Panc1 (cell line): Measurements from ENCODE around the gene CENPB. TPM values are rescaled to one million over a fixed set of nuclear protein-coding genes. Genes with fewer than 3 reads are reported as not detected.

Source experiments
- ATAC-seq: fragments of 200-7000 bp; cut with Tn5 transposase; 2 replicates; pipeline ENCODE4 v1.9.1; 2020; ENCODE audit warnings: mild to moderate bottlenecking, moderate library complexity
- BruUV-seq: library from RNA; stranded (reverse); fragments of 400-500 nt; replicated peaks from 2 replicates; lab custom pipeline; 2021; lab: Mats Ljungman, UMichigan
- CTCF ChIA-PET: fragments of 300-600 bp; sonication (Branson Sonifier 250); formaldehyde crosslinking; loops from one replicate; lab custom pipeline; 2022; ENCODE audit warnings: antibody characterized with exemption; lab: Charles Lee
- POLR2A ChIA-PET: fragments of 300-600 bp; sonication (Branson Sonifier 250); formaldehyde crosslinking; loops from one replicate; lab custom pipeline; 2022; ENCODE audit warnings: antibody characterized with exemption; lab: Charles Lee
- DNase-seq: peaks from one replicate; pipeline ENCODE4 v3.0.0-alpha.2; 2010; ENCODE audit warnings: low read depth, low spot score
- H3K27ac ChIP-seq: 2 replicates; pipeline ENCODE4 v1.5.1; 2011; ENCODE audit warnings: mild to moderate bottlenecking, low read length, inconsistent platforms
- H3K27me3 ChIP-seq: fragments of 200-500 bp; sonication (Bioruptor generic); 2 replicates; pipeline ENCODE4 v1.6.0; 2014; ENCODE audit warnings: low read length, inconsistent platforms; ENCODE audit not compliant: control insufficient read depth, insufficient read depth
- H3K36me3 ChIP-seq: fragments of 200-500 bp; sonication (Bioruptor generic); 2 replicates; pipeline ENCODE4 v1.5.1; 2014; ENCODE audit warnings: inconsistent platforms, mild to moderate bottlenecking, low read length, moderate library complexity; ENCODE audit not compliant: control insufficient read depth, insufficient read depth
- H3K4me1 ChIP-seq: 2 replicates; pipeline ENCODE4 v1.5.1; 2011; ENCODE audit warnings: inconsistent platforms, mild to moderate bottlenecking, low read length, moderate library complexity; ENCODE audit not compliant: control insufficient read depth, insufficient read depth
- H3K4me3 ChIP-seq, 2 experiments: 2 replicates each; pipeline ENCODE4 v1.5.1; 2011 to 2012; ENCODE audit warnings: low read depth in 2 of 2, low read length in 2 of 2, mild to moderate bottlenecking in 2 of 2, inconsistent platforms in 1 of 2, moderate library complexity in 1 of 2
- H3K9me3 ChIP-seq: fragments of 200-500 bp; sonication (Bioruptor generic); 2 replicates; pipeline ENCODE4 v1.5.1; 2014; ENCODE audit warnings: low read depth, mild to moderate bottlenecking, inconsistent platforms, low read length, moderate library complexity; ENCODE audit not compliant: control insufficient read depth, insufficient read depth
- POLR2AphosphoS5 ChIP-seq: IDR thresholded peaks from 2 replicates; pipeline ENCODE4 v1.6.1; 2012; ENCODE audit warnings: mild to moderate bottlenecking, low read depth, low read length, moderate library complexity
- REST ChIP-seq, 2 experiments: IDR thresholded peaks; 2 replicates each; pipeline ENCODE4 v1.6.1; 2011 to 2012; ENCODE audit warnings: low read depth in 2 of 2, control low read depth in 1 of 2, low read length in 1 of 2, mild to moderate bottlenecking in 1 of 2, moderate library complexity in 1 of 2; ENCODE audit not compliant: insufficient read depth in 1 of 2
- SIN3A ChIP-seq: IDR thresholded peaks from 2 replicates; pipeline ENCODE4 v1.6.1; 2012; ENCODE audit warnings: low read depth, mild to moderate bottlenecking, low read length, moderate library complexity, borderline replicate concordance; ENCODE audit not compliant: insufficient read depth
- TCF7L2 ChIP-seq: IDR thresholded peaks from 2 replicates; pipeline ENCODE4 v1.6.1; 2011; ENCODE audit warnings: mild to moderate bottlenecking, low read depth, low read length, inconsistent platforms
- in situ Hi-C: cut with HindIII; loops from 2 replicates; pipeline ENCODE4 v1.10.0; 2016; ENCODE audit warnings: low sequenced_read_pairs, low pct_unique_long_range_greater_than_20kb
- intact Hi-C: fragments of 100-400 bp; cut with micrococcal nuclease; formaldehyde crosslinking; loops from one replicate; pipeline ENCODE4 v1.10.0; 2022; ENCODE audit not compliant: unreplicated experiment
- total RNA-seq: library from RNA; stranded (reverse); gene quantifications from one replicate; pipeline ENCODE4 v1.2.1, GENCODE V29; 2021; ENCODE audit not compliant: unreplicated experiment
- TF ChIP-seq, protein P1 (sequence below): fragments of 450-650 bp; IDR thresholded peaks from 2 replicates; pipeline ENCODE4 v1.5.1; 2017; ENCODE audit warnings: mild to moderate bottlenecking

The CENPB gene
- total RNA-seq, 1 experiment from 2014 or later, result 154 TPM

GRCh38 chr20:3798908-3799248 is 12.3 kb upstream of the CENPB start:
- intact Hi-C loops (no loop called here), in situ Hi-C loops (no loop called here)
- POLR2A ChIA-PET, result no interaction called here
- H3K36me3 ChIP-seq, result peaks cover 10% of the 10 kb centered on the region
- H3K9me3 ChIP-seq, result no peaks in the 10 kb centered on the region
- TF ChIP-seq, protein P1, sequence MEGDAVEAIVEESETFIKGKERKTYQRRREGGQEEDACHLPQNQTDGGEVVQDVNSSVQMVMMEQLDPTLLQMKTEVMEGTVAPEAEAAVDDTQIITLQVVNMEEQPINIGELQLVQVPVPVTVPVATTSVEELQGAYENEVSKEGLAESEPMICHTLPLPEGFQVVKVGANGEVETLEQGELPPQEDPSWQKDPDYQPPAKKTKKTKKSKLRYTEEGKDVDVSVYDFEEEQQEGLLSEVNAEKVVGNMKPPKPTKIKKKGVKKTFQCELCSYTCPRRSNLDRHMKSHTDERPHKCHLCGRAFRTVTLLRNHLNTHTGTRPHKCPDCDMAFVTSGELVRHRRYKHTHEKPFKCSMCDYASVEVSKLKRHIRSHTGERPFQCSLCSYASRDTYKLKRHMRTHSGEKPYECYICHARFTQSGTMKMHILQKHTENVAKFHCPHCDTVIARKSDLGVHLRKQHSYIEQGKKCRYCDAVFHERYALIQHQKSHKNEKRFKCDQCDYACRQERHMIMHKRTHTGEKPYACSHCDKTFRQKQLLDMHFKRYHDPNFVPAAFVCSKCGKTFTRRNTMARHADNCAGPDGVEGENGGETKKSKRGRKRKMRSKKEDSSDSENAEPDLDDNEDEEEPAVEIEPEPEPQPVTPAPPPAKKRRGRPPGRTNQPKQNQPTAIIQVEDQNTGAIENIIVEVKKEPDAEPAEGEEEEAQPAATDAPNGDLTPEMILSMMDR, result no peak
- TF ChIP-seq POLR2AphosphoS5, result no peak
- no peak for TF ChIP-seq REST (IDR thresholded peaks at IDR 0.05; ENCODE audit: insufficient read depth in 1 of 2, low read depth in 2 of 2, low read length in 1 of 2)
- TF ChIP-seq TCF7L2, result no peak
- no peak for TF ChIP-seq SIN3A
- H3K4me1 ChIP-seq, result peaks cover 16% of the 10 kb centered on the region
- DNase-seq (no peak), ATAC-seq (no peak)
- H3K4me3 ChIP-seq, result peak overlapping the region in 1 of 2 experiments; percentile 97; a peak in 2 of 4 replicates
- no peaks in the 10 kb centered on the region for H3K27me3 ChIP-seq
- CTCF ChIA-PET, result no interaction called here
- H3K27ac ChIP-seq, result peak overlapping the region; percentile 97
- no TSS peak for BruUV-seq

DNA sequence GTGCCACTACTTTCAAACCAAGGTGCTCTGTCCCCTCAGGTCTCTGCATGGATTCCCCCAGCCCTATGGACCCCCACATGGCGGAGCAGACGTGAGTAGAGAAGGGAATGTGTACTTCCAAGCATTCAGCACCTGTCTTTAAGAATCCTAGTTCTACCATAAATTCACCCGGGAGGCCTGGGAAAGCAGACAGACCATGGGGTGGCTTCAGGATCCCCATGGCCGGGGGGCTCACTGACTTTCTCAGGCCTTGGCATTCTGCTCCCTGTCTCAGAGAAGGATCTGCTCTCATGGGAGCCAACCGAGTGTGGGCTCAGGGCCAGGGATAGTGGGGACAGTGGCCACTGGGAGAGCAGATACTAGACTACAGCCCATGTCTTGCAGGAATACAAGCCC is 11.8 kb upstream of the CENPB start:
- ATAC-seq (no peak), DNase-seq (no peak)
- no peaks in the 10 kb centered on the region for H3K27me3 ChIP-seq
- no peak for TF ChIP-seq SIN3A
- no peak for TF ChIP-seq POLR2AphosphoS5
- TF ChIP-seq TCF7L2, result no peak
- TF ChIP-seq, protein P1, result no peak
- TF ChIP-seq REST (IDR thresholded peaks at IDR 0.05; ENCODE audit: insufficient read depth in 1 of 2, low read depth in 2 of 2, low read length in 1 of 2), result no peak
- intact Hi-C loops (no loop called here), in situ Hi-C loops (no loop called here)
- ChIA-PET POLR2A (no interaction called here), CTCF (no interaction called here)
- H3K36me3 ChIP-seq, result peaks cover 10% of the 10 kb centered on the region
- H3K4me1 ChIP-seq, result peaks cover 16% of the 10 kb centered on the region
- peak overlapping the region; percentile 90 to 97 for H3K4me3 ChIP-seq
- H3K9me3 ChIP-seq, result no peaks in the 10 kb centered on the region
- peak overlapping the region; percentile 97 for H3K27ac ChIP-seq
- BruUV-seq, result TSS peak; percentile 74
